UCSD-AML1 (cell line): ENCODE results near the gene NAA80.

ENCODE experiments used
- DNase-seq: peaks from one replicate; lab custom pipeline; 2025; ENCODE audit not compliant: unreplicated experiment; lab: John Stamatoyannopoulos, UW

Gene NAA80

GRCh38 chr3:50330330-50330729 is 31.1 kb upstream of the NAA80 start:
- DNase-seq, result no peak

GRCh38 chr3:50327943-50328691 is 28.9 kb upstream of the NAA80 start, which contains the start of gene TUSC2:
TUSC2 (minus strand) TSS chr3:50328223; CDS start chr3:50328099, 124 bp downstream.
- peak; percentile 96 for DNase-seq

- DNase-seq, result no peak
Measured at GRCh38 chr3:50327129-50327528, 27.9 kb upstream of the NAA80 start.

- DNase-seq, result no peak
Measured at GRCh38 chr3:50326182-50326541, 27.0 kb upstream of the NAA80 start.

GRCh38 chr3:50325497-50326181 is 26.4 kb upstream of the NAA80 start:
- no peak for DNase-seq

GRCh38 chr3:50325113-50325480 is 25.9 kb upstream of the NAA80 start:
- no peak for DNase-seq

GRCh38 chr3:50324351-50325112 is 25.3 kb upstream of the NAA80 start:
- DNase-seq, result peak; percentile 77

GRCh38 chr3:50323614-50324199 is 24.5 kb upstream of the NAA80 start:
- DNase-seq, result peak; percentile 49

- DNase-seq, result peak; percentile 71
Measured at GRCh38 chr3:50323092-50323600, 23.9 kb upstream of the NAA80 start.

GRCh38 chr3:50322386-50323091 is 23.3 kb upstream of the NAA80 start, which contains the start of gene HYAL2:
HYAL2 (minus strand) TSS chr3:50322745; CDS start chr3:50320489, 2,256 bp downstream.
- DNase-seq, result peak; percentile 66

- no peak for DNase-seq
Measured at GRCh38 chr3:50322115-50322385, 22.8 kb upstream of the NAA80 start.

GRCh38 chr3:50321336-50322114 is 22.3 kb upstream of the NAA80 start:
- peak; percentile 93 for DNase-seq

- peak; percentile 83 for DNase-seq
Measured at GRCh38 chr3:50320853-50321335, 21.7 kb upstream of the NAA80 start.

- no peak for DNase-seq
Measured at GRCh38 chr3:50319894-50320625, 20.9 kb upstream of the NAA80 start.

GRCh38 chr3:50319181-50319893 is 20.1 kb upstream of the NAA80 start:
- DNase-seq, result no peak

- no peak for DNase-seq
Measured at GRCh38 chr3:50318615-50319014, 19.4 kb upstream of the NAA80 start.

- no peak for DNase-seq
Measured at GRCh38 chr3:50318163-50318562, 19.0 kb upstream of the NAA80 start.

- no peak for DNase-seq
Measured at GRCh38 chr3:50317300-50317699, 18.1 kb upstream of the NAA80 start.
